Measurements from ENCODE around the gene SLC22A4. TPM values are rescaled to one million over a fixed set of nuclear protein-coding genes. Genes with fewer than 3 reads are reported as not detected.
A peak's percentile ranks its signal among the peaks of the same experiment; 100 is the strongest.

The SLC22A4 gene
- total RNA-seq, 1 donor from 2014 or later = 0.57 TPM

GRCh38 chr5:132261881-132262845 is 32.0 kb upstream of the SLC22A4 start:
- DNase-seq (ENCODE audit: missing footprints) = no peak
- ATAC-seq = no peak
- intact Hi-C loops (cut with DNase I) = no loop called here

GRCh38 chr5:132262882-132263547 is 31.2 kb upstream of the SLC22A4 start:
- no peak for ATAC-seq
- intact Hi-C loops (cut with DNase I) = no loop called here
- DNase-seq (ENCODE audit: missing footprints) = no peak

- DNase-seq (ENCODE audit: missing footprints) (no peak), ATAC-seq (no peak)
- intact Hi-C loops (cut with DNase I) = no loop called here
Observed at GRCh38 chr5:132263548-132264261, 30.5 kb upstream of the SLC22A4 start.

GRCh38 chr5:132264546-132265335 is 29.5 kb upstream of the SLC22A4 start:
- DNase-seq (ENCODE audit: missing footprints) = no peak
- intact Hi-C loops (cut with DNase I) = no loop called here
- ATAC-seq = no peak

- DNase-seq (ENCODE audit: missing footprints) (no peak), ATAC-seq (peak; percentile 30)
- intact Hi-C loops (cut with DNase I) = no loop called here
Observed at GRCh38 chr5:132265336-132266030, 28.7 kb upstream of the SLC22A4 start.

- intact Hi-C loops (cut with DNase I) = no loop called here
- no peak for DNase-seq (ENCODE audit: missing footprints)
- no peak for ATAC-seq
Observed at GRCh38 chr5:132266031-132266835, 28.0 kb upstream of the SLC22A4 start.

- no peak for ATAC-seq
- DNase-seq (ENCODE audit: missing footprints) = no peak
- intact Hi-C loops (cut with DNase I) = no loop called here
Observed at GRCh38 chr5:132266836-132267160, 27.4 kb upstream of the SLC22A4 start.

GRCh38 chr5:132267166-132267739 is 26.9 kb upstream of the SLC22A4 start:
- intact Hi-C loops (cut with DNase I) = no loop called here
- ATAC-seq (no peak), DNase-seq (ENCODE audit: missing footprints) (no peak)

- intact Hi-C loops (cut with DNase I) = no loop called here
- ATAC-seq = no peak
- DNase-seq (ENCODE audit: missing footprints) = no peak
Observed at GRCh38 chr5:132267931-132268768, 26.0 kb upstream of the SLC22A4 start.

GRCh38 chr5:132268769-132269551 is 25.2 kb upstream of the SLC22A4 start:
- ATAC-seq = no peak
- intact Hi-C loops (cut with DNase I) = no loop called here
- no peak for DNase-seq (ENCODE audit: missing footprints)

GRCh38 chr5:132269635-132270334 is 24.4 kb upstream of the SLC22A4 start:
- intact Hi-C loops (cut with DNase I) = loop anchor here (5.0 kb wide), 3 partner anchors 32 to 233 kb away; no protein-coding TSS in a partner anchor
- DNase-seq (ENCODE audit: missing footprints) = no peak
- ATAC-seq = no peak

GRCh38 chr5:132270335-132270665 is 23.9 kb upstream of the SLC22A4 start:
- DNase-seq (ENCODE audit: missing footprints) (no peak), ATAC-seq (no peak)
- intact Hi-C loops (cut with DNase I) = loop anchor here (5.0 kb wide), 3 partner anchors 33 to 232 kb away; no protein-coding TSS in a partner anchor

GRCh38 chr5:132270706-132271105 is 23.5 kb upstream of the SLC22A4 start:
- DNase-seq (ENCODE audit: missing footprints) (no peak), ATAC-seq (no peak)
- intact Hi-C loops (cut with DNase I) = loop anchor here (5.0 kb wide), 3 partner anchors 33 to 232 kb away; no protein-coding TSS in a partner anchor

- peak; percentile 20 for ATAC-seq
- intact Hi-C loops (cut with DNase I) = loop anchor here (5.0 kb wide), 3 partner anchors 34 to 231 kb away; no protein-coding TSS in a partner anchor
- DNase-seq (ENCODE audit: missing footprints) = no peak
Observed at GRCh38 chr5:132271251-132272246, 22.6 kb upstream of the SLC22A4 start.

Measured in Right ventricle myocardium inferior (tissue), 1 donor.